NOMO-1 (cell line): ENCODE measurements around the gene ISG15.
"Not testable (repeated sequence)": the region's sequence is repeated elsewhere in the genome, so short reads cannot be mapped to it uniquely, and the experiment has no call there.

Experiments used
- DNase-seq, 2 experiments: peaks; one replicate each; lab custom pipeline; 2025; ENCODE audit not compliant: unreplicated experiment in 2 of 2; lab: John Stamatoyannopoulos, UW

ISG15 gene

DNA sequence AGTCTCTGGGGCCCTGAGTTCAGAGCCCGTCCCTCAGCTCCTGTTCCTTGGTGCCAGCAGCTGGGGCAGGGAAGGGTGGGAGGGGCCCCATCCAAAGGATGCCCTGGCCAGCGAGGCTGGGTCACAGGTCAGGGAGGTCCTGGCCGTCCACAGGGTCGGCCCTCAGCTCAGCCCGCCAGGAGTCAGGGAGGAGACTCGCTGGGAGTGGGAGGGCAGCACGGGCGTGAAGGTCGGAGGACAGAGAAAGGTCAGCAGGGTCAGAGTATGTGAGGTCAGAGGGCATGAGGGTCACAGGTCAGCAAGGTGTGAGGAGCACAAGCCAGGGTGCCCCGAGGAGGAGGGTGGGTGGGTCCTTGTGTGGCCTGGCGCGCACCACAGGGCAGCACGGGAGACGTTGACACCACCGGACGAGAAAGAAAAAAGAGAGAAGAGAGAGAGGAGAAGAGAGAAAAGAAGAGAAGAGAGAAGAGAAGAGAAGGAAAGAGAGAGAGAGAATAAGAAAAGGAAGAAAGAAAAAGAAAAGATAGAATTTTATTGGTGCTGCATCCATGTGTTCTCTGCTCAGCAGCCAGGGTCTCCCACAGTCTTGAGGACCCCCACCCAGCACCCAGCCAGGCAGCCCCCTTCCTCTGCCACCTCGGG lies 38.5 kb upstream of the ISG15 start:
- no peak for DNase-seq

DNA sequence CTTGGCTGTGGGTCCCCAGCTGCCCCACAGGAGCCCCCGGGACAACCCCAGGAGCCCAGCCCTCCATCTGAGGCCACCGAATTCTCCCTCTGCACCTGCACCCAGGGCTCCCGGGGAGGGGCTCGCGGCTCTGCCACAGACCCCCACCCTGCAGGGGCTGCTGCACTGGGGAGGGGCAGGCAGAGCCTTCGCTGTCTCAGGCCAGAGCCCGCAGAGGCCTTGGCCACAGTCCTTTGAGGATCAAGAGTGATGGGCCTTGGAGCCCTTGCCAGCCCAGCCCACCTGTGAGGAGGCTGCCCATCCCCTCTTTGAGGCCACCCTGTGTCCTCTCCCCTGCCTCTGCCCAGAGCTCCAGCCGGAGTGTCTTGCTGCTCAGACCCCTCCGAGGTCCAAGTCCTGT lies 37.9 kb upstream of the ISG15 start:
- no peak for DNase-seq

DNA sequence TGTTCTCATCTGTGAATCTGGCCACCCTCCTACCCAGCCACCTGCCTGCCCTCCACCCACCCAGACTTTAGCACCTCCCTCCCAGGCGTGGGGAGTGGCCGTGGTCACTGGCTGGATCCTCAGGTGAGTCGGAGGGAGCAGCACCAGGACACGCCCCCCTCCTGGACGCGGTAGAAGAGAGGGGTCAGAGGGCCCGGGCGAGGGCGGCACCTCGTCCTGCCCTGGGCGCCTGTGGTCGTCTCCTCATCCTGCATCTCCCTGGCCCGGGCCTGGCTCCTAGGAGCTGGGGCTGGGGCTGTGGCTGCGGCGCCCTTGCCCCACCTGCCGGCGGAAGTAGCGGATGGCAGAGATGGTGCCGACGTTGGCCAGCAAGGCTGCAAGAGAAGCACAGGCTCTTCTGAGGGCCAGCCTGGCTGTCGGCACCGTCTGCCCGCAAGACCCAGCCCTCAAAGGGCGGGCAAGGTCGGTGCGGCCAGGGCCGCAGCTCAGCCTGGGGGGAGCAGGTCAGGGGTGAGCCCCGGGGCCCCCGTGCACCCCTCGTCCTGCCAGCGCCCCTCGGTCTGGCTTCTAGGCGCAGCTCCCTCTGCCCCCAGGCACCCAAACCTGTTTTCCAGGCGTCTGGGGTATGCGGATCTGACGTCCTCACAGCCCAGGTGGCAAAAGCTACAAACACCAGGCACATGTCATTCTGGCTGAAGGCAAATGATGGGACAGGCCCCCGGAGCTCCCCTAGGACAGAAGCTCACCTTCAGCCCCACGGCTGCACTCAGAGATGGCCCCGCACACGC lies 37.2 kb upstream of the ISG15 start:
- peak; percentile 37 to 66 for DNase-seq

DNA sequence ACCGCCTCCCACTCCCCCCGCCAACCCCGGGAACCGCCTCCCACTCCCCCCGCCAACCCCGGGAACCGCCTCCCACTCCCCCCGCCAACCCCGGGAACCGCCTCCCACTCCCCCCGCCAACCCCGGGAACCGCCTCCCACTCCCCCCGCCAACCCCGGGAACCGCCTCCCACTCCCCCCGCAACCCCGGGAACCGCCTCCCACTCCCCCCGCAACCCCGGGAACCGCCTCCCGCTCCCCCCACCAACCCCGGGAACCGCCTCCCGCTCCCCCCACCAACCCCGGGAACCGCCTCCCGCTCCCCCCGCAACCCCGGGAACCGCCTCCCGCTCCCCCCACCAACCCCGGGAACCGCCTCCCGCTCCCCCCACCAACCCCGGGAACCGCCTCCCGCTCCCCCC lies 36.5 kb upstream of the ISG15 start:
- DNase-seq, result not testable (repeated sequence)

DNA sequence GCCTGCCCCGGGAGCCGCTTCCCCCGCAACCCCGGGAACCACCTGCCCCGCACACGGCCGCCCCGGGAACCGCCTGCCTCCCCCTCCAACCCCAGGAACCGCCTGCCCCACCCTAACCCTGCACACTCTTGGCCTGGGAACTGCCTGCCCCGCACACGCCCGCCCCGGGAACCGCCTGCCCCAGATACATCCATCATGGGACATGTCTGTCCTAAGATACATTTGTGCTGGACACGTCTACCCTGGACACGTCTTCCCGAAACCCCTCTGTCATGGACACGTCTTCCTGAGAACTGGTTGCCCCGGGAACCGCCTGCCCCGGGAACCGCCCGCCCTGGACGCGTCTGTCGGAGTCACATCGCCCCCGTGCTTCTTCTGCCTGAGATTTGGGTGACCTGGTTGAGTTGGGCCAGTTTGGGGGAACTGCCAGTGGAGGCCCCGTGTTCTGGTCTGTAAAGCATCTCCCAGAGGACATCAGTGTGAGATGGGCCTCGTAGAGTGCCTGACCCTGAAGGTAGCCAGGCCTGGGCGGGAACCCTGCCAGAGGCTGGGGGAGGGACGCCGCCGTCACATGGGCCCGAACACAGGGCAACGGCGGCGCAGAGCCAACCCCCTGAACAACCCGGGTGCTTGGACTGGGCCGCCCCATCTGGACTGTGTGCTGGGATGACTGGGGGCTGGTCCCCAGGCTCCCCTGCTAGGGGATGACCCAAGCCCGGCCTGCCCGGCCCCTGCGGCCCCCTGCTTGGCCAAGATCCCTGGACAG lies 35.0 kb upstream of the ISG15 start:
- no peak for DNase-seq

DNA sequence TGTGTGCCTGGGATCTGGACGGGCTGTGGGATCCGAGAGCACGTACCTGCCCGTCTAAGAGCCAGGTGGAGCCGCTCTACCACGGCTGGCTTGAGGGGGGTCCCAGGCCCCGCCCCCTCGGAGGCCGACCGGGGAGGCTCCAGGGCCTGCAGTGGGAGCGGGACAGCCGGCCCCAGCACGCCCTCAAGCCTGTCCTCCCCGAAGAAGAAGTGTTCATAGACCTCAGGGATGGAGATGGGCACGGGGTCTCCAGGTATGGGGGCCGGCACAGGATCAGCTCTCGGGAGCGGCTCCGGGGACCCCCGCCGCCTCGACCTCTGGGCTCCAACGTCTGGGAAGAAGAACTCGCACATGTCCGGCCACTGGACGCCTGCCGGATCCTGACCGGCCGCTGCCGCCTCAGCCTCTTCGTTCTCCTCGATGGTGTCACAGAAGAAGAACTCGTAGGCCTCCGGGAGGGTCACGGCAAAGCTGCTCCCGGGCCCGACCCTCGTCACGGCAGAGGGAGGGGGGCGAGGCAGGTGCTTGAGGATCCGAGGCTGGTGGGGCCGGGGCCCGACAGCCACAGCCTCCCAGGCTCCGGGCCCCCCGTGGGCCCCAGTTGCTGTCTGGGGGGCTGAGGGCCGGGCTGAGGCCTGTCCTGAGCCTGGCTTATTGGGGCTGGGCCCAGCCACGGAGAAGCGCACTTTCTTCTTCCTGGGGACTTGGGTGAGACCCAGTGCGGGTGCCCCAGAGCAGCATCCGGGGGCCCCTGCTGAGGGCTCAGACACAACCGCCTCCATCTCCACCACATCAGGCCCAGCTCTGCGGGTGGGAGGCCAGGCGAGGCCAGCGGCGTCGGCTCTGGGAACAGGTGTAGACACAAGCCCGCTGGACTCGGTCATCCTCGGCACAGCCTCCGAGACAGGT lies 34.2 kb upstream of the ISG15 start:
- DNase-seq, result no peak

DNA sequence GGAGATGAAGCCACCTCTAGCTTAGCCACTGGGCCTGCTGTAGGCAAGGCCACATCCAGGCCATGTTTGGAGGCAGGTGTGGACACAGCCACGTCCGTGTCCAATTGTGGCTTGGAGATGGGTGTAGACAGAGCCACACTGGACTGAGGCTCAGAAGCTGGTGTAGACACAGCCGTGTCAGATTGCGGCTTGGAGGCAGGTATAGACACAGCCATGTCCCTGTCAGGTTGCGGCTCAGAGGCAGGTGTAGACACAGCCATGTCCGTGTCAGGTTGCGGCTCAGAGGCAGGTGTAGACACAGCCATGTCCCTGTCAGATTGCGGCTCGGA lies 33.6 kb upstream of the ISG15 start:
- DNase-seq, result no peak

DNA sequence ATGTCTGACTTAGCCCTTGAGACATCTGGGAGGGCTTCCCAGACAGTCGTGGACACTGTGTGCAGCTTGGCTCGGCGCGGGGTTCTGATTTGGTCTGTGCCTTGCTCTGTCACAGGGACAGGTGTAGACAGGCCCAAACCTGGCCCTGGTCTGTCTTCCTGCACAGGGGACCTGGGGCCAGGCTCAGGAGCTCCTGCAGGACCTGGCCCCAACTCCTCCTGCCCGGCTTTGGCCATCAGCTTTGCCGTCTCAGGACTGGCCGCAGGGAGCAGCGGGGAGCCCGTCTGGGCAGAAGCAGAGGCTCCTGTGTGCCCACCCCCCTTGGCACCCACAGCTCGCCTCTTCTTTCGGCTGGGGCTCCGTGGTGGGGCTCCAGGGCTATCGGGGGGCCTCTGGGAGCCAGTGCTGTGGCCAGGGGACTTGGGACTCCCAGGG lies 33.1 kb upstream of the ISG15 start:
- DNase-seq, result no peak

DNA sequence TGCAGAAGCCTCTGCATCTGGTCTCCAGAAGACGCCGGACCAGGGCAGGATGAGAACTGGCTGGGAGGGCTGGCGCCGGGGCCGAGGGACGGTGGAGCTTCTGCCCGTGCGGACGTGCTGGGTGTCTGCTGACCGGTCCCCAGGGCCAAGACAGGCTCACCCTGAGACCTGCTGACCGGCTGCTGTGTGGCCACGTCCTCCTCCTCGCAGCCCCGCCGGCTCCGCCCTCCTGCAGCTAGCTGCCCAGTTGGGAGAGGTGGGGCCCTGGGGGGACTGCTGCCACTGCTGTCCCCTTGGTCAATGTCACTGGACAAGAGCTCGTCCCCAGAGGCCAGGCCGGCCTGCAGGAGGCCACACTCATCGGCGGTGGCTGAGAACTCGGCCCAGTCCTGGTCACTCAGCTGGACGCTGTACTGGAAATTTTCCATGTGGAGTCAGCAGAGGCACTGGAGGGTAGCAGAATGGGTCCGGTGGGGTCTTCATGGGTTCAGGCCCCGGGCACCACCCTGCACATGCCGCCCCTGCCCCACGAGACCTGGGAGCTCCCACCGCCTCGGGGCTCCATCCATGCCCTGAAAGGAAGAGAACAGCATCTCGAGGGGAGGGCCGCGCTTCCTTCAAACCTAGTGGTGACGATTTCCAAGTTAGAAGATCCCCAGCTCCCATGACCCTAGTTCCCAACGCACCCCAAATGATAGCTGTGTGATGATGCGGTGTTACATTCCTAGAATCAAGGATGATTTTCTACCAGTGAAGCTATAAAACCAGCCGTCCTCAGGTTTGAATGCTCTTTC lies 32.5 kb upstream of the ISG15 start:
- no peak for DNase-seq

DNA sequence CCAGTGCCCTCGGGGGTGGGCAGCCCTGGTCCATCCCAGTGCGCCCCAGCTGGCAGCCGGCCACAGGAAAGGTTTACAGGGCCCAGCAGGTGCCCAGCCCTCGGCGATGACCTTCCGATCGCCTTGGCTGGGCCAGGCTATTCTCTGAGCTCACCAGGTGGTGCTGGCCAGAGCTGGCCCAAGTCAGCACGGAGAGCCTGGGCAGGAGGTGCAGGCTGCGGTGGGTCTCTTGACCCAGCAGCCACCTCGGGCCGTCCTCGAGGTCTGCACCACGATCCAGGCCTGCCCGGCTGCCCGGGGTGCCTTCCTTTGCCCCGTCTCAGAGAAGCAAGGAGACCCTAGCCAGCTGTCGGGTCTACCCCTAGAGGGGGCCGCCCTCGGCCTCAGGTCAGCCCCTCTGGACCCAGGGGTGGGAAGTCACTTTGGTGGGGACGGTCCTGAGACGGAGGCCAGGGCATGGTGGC lies 31.8 kb upstream of the ISG15 start:
- DNase-seq, result no peak

DNA sequence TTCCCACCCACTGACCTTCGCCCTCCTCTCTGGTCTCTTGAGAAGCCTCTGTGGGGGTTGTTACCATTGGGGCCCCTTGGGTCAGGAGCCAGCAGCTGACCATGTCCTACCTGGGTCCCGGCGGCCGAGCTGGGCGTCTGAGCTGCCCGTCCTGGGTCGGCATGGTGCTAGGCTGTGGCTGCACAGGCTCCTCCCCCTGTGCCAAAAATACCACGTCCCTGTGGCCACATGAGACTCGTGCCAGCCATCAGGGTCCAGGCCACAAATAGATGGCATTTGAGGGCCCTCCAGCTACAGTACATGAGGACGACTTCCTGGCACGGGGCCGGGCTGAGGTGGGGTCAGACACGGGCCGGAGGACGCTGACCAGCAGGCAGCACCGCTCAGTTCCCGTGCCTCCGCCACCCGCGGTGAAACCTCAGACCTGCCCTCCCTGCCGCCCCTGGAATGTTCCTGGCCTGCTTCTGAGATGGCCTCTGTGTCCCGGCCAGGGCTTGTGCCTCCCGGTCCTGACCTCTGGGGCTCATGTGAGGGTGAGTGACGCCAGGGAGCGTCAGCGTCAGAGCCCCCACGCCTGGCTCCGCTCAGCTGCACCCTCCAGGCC lies 31.2 kb upstream of the ISG15 start, which contains the start of gene PERM1:
PERM1 (minus strand) TSS at position 139 of the 604 bp plus-strand sequence. CDS start 1,064 bp downstream, outside the sequence.
- no peak for DNase-seq

DNA sequence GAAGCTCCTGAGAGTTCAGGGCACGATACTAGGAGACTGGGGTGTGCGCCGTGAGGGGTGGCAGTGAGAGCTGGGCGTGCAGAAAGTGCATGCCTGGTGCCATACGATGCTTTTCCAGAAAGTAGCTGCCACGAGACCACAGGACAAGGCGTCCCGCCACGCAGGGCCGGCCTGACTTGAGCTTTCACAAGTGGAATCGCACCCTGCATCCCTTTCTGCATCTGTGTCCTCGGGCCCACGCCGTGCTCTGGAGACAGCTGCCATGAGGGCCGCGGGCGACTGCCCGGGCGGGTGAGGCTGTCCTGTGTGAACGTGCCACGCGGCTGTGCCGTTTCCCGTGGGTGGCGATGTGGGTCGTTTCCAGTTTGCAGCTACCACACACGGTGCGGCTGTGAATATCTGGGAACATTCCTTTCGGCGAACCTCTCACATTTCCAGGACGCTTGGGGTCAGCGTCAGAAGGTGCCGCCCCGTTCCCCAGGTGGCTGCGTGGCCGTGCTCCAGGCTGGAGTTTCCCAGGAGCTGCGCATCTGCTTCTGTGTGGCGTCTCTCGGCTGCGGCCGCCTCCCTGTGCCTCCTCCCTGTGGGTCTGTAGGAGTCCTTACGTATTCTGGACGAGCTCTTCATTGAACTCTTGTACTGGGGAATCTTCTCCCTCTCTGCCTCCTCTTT lies 30.4 kb upstream of the ISG15 start:
- DNase-seq, result no peak

DNA sequence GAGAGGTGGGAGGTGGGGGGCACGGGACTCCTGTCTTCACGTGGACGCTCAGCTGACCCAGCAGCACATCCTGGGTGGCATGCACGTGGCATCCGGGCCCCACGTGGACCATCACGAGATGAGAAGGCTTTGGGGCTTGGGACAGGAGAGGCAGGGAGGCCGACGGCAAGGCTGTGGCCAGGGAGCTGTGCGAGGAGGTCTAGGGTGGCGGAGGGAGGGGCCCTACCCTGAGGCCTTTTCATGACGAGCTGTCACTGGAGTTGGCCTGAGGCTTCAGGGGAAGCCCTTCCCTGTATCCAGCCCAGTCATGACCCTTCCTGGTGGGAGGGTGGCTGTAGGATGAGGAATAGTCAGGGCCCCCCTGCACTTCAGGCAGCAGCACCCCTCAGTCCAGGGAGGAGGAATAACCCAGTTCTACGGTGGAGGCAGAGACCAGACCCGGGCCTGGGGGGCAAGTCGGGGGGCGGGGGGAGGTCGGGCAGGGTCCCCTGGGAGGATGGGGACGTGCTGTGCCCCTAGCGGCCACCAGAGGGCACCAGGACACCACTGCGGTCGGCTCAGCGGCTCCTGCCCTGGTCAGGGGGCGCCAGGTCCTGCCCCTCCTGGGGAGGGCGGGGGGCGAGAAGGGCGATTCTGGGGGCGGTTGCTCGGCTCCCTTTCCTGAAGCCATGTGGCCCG lies 29.4 kb upstream of the ISG15 start:
- DNase-seq, result no peak

DNA sequence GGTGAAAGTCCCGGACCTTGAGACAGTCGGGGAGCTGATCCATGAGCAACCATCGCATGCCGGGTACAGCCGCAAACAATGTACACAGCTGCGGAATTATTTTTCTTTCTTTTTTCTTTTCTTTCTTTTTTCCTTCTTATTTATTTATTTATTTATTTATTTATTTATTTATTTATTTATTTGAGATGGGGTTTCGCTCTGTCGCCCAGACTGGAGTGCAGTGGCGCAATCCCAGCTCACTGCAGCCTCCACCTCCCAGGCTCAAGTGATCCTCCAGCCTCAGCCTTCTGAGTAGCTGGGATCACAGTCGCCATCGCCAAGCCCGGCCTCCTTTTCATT lies 28.9 kb upstream of the ISG15 start:
- no peak for DNase-seq

DNA sequence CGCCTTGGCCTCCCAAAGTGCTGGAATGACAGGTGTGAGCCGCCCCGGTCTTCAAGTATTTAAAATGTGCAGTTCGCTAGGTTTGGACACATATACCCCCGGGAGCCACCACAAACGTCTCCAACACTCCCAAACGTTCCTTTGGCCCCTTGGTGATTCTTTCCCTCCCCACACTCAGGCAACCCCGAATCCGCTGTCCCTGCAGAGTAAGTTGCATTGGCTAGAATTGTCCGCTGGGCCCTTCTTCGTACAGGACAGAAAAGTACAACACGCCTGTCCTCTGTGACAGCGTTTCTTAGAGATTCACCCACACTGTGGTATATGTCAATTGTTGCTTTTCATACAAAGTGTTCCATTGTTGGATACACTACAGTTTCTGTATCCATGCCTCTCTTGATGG lies 28.2 kb upstream of the ISG15 start:
- no peak for DNase-seq

DNA sequence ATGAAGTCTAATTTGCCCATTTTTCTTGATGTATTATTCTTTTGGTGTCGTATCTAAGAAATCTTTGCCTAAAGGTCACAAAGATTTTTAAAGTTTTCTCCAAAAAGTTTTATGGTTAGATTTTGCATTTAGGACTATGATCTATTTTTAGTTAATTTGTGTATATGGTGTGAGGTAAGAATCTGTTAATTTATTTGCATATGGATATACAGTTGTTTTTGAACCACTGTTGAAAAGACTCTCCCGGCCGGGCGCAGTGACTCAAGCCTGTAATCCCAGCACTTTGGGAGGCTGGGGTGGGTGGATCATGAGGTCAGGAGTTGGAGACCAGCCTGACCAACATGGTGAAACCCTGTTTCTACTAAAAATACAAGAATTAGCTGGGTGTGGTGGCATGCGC lies 25.2 kb upstream of the ISG15 start:
- DNase-seq, result not testable (repeated sequence)

DNA sequence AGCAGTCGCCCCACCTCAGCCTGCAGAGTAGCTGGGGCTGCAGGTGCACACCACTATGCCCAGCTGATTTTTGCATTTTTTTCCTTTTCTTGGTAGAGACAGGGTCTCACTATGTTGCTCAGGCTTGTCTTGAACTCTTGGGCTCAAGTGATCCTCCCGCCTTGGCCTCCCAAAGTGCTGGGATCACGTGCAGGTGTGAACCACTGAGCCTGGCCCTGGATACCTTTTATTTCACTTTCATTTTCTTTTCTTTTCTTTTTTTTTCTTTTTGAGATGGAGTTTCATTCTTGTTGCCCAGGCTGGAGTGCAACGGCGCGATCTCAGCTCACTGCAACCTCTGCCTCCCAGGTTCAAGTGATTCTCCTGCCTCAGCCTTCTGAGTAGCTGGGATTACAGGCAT lies 22.0 kb upstream of the ISG15 start:
- DNase-seq, result not testable (repeated sequence)

DNA sequence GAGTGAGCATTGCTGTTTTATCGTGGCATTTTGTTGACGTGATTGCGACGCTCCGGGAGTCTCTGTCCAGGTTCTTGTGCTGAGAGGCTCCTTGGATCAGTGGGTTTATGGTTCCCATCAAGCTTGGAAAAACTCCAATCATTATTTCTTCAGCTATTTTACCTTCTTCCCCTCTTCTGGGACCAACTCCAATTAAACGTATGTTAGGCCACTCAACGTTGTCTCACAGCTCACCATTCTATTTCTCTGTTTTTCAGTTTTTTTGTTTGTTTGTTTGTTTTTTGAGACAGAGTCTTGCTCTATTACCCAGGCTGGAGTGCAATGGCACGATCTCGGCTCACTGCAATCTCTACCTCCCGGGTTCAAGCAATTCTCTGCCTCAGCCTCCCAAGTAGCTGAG lies 21.4 kb upstream of the ISG15 start:
- DNase-seq, result no peak
